ENCODE results near the gene CEP63. TPM values are rescaled to one million over a fixed set of nuclear protein-coding genes. Genes with fewer than 3 reads are reported as not detected.

CEP63 gene
- total and polyA plus RNA-seq, 9 of the 15 experiments (the other 6 are each of a cell fraction or from before 2014, with no cell fraction given): 5.1 to 17.8 (median 10.6) TPM

DNA sequence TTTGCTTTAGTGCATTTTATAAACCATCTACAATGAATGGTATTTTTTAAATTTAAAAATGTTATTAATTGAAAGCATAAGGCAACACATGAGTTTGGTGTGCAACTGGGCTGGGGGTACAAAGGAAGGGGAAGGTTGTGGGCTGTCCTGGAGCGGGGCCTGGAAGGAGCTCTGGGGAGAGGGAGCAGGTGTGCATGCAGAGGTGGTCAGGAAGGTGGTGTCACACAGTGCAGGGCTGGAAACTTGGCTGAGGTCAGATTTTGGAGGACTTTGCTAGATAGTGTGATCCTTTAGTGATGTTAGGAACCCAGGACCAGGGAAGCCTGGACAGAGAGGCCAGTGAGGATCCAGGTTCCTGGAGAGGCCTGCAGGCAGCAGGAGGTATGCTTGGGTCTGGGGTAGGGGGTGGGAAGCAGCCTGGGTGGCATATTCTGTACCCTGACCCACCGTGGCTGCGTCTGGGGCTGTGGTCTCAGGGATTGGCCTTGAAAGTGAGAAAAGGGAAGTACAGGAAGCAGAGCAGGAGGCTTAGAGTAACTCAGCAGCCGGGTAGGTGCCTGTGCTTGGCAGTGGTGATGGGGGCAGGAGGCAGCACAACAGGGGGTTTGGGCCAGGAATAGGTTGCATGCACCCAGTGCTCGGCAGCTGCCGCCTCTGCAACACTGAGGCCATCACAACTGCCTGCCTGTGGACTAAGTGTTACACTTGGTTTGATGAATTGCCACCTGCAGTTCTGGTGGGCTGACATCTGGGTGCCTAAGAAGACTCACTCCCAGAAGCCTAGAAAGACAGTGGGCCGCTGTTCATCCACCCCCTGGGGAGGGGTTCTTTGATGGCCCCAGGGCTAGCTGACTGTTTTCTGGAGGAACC is 132.0 kb downstream of the CEP63 start:
- DNase-seq (ENCODE audit: extremely low read depth in 1 of 4, low spot score in 3 of 4) (no peak), FAIRE-seq (no peak), ATAC-seq (no peak)
- in situ Hi-C loops (cut with MboI): no loop called here
- H3K4me2 ChIP-seq (ENCODE audit: insufficient read depth, low read length): no peak overlapping the region
- H3K9me1 ChIP-seq (ENCODE audit: control insufficient read depth, insufficient read depth, low read length): no peaks in the 10 kb centered on the region
- H3K79me2 ChIP-seq (ENCODE audit: control insufficient read depth, insufficient read depth, low read length): no peaks in the 10 kb centered on the region
- H3K9ac ChIP-seq (ENCODE audit: insufficient read depth in 1 of 2, low read depth in 2 of 2, low read length in 2 of 2): no peak overlapping the region
- intact Hi-C loops (cut with micrococcal nuclease): no loop called here
- H4K20me1 ChIP-seq (replicated peaks; ENCODE audit: control insufficient read depth, insufficient read depth, low read length): no peaks in the 10 kb centered on the region
- no peaks in the 10 kb centered on the region for H3K4me1 ChIP-seq (replicated peaks in 1 of 2; ENCODE audit: control insufficient read depth in 2 of 2, insufficient read depth in 2 of 2, low read length in 2 of 2)
- H3K9me3 ChIP-seq (replicated peaks; ENCODE audit: control insufficient read depth, insufficient read depth, low read depth, low read length): no peaks in the 10 kb centered on the region
- H3K27me3 ChIP-seq (ENCODE audit: control insufficient read depth in 2 of 2, insufficient read depth in 2 of 2, low read length in 2 of 2): peaks cover 0 to 10% of the 10 kb centered on the region in 2 experiments; a peak in 2 of 5 replicates
- no TSS peak for BruUV-seq (replicated peaks)
- TF ChIP-seq ILF3 (IDR thresholded peaks at IDR 0.05; ENCODE audit: borderline replicate concordance) (no peak), ZNF75A (CRISPR knock-in tag; IDR thresholded peaks at IDR 0.05) (no peak), BCOR (IDR thresholded peaks at IDR 0.05) (no peak), BRF1 (IDR thresholded peaks at IDR 0.05; ENCODE audit: borderline replicate concordance, extremely low read depth, insufficient read length) (no peak), TSC22D4 (tag; IDR thresholded peaks at IDR 0.05) (no peak), CHD2 (IDR thresholded peaks at IDR 0.05; ENCODE audit: low read depth, low read length) (no peak), CUX1 (CRISPR knock-in tag; IDR thresholded peaks at IDR 0.05) (no peak)
- TF ChIP-seq, protein P1, sequence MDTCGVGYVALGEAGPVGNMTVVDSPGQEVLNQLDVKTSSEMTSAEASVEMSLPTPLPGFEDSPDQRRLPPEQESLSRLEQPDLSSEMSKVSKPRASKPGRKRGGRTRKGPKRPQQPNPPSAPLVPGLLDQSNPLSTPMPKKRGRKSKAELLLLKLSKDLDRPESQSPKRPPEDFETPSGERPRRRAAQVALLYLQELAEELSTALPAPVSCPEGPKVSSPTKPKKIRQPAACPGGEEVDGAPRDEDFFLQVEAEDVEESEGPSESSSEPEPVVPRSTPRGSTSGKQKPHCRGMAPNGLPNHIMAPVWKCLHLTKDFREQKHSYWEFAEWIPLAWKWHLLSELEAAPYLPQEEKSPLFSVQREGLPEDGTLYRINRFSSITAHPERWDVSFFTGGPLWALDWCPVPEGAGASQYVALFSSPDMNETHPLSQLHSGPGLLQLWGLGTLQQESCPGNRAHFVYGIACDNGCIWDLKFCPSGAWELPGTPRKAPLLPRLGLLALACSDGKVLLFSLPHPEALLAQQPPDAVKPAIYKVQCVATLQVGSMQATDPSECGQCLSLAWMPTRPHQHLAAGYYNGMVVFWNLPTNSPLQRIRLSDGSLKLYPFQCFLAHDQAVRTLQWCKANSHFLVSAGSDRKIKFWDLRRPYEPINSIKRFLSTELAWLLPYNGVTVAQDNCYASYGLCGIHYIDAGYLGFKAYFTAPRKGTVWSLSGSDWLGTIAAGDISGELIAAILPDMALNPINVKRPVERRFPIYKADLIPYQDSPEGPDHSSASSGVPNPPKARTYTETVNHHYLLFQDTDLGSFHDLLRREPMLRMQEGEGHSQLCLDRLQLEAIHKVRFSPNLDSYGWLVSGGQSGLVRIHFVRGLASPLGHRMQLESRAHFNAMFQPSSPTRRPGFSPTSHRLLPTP (IDR thresholded peaks at IDR 0.05; ENCODE audit: borderline replicate concordance, extremely low read depth, insufficient read length): no peak
- no peak overlapping the region for H3K4me3 ChIP-seq
- 2% methylated on average over 7 of the region's 7 CpGs for WGBS (ENCODE audit: insufficient coverage, low coverage, missing lambda C conversion rate)
- H2AFZ ChIP-seq (ENCODE audit: low read depth, low read length): no peak overlapping the region
- H3K27ac ChIP-seq (ENCODE audit: extremely low read depth, low read depth, low read length): no peak overlapping the region
- ChIA-PET CTCF (ENCODE audit: low intra/inter-chr PET ratio) (no interaction called here), POLR2A (interaction anchor here (0.7 kb wide), 1 partner anchor 524 kb away, joined by 3 read pairs; no protein-coding TSS in a partner anchor)
- no peaks in the 10 kb centered on the region for H3K36me3 ChIP-seq (ENCODE audit: control insufficient read depth, insufficient read depth, low read length)
